GM06990 (cell line): Measurements from ENCODE around the gene SOX18.

Experiments
- DNase-seq: peaks from one replicate; pipeline ENCODE4 v3.0.0-alpha.2; 2011; ENCODE audit not compliant: insufficient read length; ENCODE audit errors: extremely low read depth
- H3K27me3 ChIP-seq: replicated peaks from 2 replicates; pipeline ENCODE4 v1.6.0; 2011; ENCODE audit warnings: low read length; ENCODE audit not compliant: control insufficient read depth, insufficient read depth
- H3K36me3 ChIP-seq: 2 replicates; pipeline ENCODE4 v1.5.1; 2011; ENCODE audit warnings: low read length; ENCODE audit not compliant: control insufficient read depth, insufficient read depth
- H3K4me3 ChIP-seq: replicated peaks from 2 replicates; pipeline ENCODE4 v1.5.1; 2011; ENCODE audit warnings: low read depth, mild to moderate bottlenecking, control low read depth, low read length
- CTCF ChIP-seq: IDR thresholded peaks from 2 replicates; pipeline ENCODE4 v1.5.1; 2011; ENCODE audit warnings: low read length, control low read depth, mild to moderate bottlenecking, inconsistent platforms; ENCODE audit not compliant: insufficient read depth, poor library complexity, severe bottlenecking

Gene SOX18

DNA sequence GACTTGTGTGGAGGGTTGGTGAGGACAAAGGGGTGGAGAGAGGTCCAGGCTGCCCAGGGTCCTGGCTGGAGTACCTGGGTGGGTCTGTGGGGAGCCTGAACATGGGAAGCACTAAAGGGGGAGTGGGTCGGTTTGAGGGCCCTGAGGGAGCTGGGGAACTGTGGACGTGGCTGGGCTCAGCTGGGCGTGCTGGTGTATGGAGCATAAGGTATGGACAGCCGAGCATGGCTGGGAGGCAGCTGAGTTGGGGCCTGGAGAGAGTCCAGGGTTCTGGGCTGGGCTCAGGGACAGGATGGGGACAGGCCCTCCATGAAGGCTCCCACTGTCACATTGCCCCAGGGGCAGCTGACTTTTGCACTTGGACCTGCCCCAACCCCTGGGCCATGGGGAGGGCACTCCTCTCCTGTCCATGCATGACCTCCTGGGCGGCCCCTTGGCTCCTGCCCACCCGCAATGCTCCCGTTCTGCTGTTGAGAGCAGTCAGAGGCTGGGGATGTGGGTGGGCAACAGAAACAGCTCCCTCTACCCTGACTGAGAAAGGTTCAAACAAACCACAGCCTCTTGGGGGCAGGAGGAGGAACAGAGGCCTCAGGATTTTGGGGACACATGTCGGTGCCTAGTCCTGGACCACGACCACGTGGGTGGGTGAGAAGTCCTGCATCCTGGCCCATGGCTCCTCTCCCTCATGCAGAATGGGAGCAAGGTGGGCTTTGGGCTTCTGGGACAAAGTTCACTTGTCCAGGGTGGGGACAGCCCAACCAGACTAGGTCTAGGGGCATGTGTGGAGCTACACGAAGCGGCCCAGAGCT is 9.0 kb downstream of the SOX18 start:
- Histone ChIP-seq H3K27me3 (no peaks in the 10 kb centered on the region), H3K36me3 (no peaks in the 10 kb centered on the region; the same call in 1 of the 2 replicates), H3K4me3 (no peak overlapping the region)
- TF ChIP-seq CTCF, result no peak
- DNase-seq, result no peak

DNA sequence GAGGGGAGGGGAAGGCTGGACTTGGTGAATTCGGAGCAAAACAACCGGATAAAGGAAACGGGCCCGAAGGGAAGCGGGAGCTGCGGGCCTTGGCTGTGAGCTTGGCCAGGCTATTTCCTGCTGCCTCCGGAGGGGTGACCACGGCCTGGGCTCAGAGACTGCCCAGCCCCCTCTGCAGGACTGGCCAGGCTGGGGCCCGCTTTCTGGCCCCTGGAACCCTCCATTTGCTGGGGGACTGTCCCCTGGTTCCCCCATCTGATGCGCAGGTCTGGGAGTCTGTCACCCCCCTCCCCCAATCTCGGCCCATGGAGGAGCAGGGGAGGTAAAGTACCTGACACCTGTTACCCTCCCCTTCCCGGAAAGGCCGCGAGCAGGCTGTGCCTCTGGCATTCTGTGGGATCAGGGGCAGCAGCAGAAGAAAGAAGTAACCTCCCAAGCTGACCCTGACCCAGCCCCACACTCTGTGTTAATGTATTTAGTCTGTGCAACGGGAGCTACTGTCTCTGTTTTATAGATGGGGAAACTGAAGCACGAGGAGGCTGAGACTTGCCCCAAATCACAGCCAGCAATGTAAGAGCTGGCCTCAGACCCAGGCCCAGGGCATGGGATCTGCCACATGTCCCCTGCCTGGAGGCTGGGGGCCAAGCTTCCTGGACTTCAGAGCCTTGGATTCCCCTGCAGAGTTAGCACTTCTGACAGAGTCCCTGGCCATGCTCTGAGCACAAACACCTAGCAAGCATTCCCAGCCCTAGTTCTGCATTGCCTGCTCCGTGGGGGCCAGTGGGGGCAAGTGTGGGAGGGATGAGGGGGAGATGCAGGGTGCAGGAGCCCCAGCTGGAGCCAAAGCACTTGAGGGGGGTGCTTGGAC is 9.9 kb downstream of the SOX18 start:
- Histone ChIP-seq H3K4me3 (peak overlapping the region; percentile 66), H3K36me3 (no peaks in the 10 kb centered on the region; the same call in 1 of the 2 replicates), H3K27me3 (no peaks in the 10 kb centered on the region)
- DNase-seq, result no peak
- TF ChIP-seq CTCF, result no peak

DNA sequence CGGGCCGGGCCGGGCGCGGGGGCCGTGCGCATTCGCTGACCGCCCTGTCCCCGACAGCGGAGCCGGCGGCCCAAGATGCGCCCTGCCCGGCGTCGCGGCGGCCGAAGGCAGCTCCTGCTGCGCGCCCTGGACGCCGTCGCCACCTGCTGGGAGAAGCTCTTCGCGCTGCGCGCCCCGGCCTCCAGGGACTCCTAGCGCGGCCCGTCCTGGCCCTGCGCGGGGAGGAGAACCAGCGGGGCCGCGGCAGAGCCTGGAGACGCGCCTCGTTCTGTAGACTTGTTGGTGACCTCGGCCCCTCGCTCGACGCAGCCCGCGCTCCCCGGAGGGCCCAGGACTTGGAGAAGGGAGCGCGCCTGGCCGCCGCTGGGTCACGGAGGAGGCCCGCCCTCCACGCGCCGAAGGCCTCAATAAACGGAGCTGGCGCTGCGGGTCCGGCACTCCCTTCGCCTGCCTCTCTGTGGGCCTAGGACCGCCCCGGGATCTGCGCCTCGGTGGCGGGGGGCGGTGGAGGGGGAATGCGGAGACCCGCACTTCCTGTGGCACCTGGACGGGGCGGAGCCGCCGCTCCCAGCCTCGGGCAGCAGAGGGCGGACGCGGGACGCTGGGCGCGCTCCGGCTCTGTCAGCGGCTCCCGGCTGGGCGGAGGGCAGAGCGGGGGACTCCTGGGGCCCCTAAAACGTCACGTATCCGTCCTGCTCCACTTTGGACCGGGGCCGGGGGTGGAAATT is 10.7 kb downstream of the SOX18 start:
- Histone ChIP-seq H3K27me3 (no peaks in the 10 kb centered on the region), H3K36me3 (peaks cover 3% of the 10 kb centered on the region), H3K4me3 (peak overlapping the region; percentile 66)
- peak; percentile 58 for TF ChIP-seq CTCF
- DNase-seq, result peak; percentile 85

DNA sequence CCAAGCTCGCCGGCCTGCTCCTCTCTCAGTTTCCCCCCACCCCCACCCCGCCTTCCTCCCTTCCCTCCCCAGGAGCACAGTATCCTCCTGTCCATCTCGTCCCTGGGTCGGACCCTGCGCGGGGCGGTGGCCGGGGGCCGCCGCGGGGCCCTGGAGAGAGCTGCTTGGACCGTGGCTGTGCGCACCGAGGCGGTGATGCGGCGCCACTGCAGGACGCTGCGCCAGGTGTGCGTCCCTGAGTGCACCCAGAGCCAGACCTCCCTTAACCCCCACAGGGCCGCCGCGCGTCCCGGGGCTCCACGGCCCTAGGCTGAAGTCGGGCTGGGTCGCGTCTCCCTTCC is 11.2 kb downstream of the SOX18 start:
- no peak for TF ChIP-seq CTCF
- no peaks in the 10 kb centered on the region for H3K27me3 ChIP-seq

DNA sequence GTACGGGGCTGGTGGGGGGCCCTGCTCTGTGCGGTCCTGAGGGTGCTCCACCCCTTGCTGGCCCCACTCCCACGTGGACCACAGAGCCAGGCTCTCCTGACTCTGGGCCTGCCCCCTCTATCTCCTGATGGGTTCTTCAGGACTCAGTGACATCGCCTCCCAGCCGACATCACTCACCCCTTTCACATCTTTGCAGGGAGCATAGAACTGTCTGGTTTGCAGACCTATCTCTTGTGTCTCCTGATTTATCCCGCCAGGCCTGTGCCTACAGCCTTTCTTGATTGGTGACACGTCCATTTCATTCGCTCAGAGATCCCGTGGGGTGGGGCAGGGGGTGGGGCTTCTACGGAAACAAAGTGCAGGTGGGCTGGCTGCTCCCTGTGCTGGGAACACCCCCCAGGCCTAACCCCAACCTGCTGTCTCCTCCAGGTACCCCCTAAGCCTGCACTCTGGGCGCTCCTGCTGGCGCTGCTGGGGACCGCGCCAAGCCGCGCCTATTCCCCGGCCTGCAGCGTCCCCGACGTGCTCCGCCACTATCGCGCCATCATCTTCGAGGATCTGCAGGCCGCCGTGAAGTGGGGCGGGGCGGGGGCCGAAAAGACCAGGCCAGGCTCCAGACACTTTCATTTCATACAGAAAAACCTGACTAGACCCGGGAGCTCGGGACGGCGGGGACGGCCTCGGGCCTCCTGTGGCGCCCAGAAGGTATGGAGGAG is 11.8 kb downstream of the SOX18 start:
- Histone ChIP-seq H3K36me3 (peaks cover 3% of the 10 kb centered on the region), H3K27me3 (no peaks in the 10 kb centered on the region), H3K4me3 (peak overlapping the region; percentile 66)
- TF ChIP-seq CTCF, result no peak
- DNase-seq, result no peak

More for the DNA sequence above, 11.2 kb downstream of the SOX18 start:
- no peak for DNase-seq
- peaks cover 3% of the 10 kb centered on the region for H3K36me3 ChIP-seq
- peak overlapping the region; percentile 66 for H3K4me3 ChIP-seq
